HTERT RPE-1 (cell line): Measurements from ENCODE around the gene SLC38A3.

ENCODE experiments used
- in situ Hi-C: fragments of 300-500 bp; cut with MboI; formaldehyde crosslinking; loops from 4 replicates; pipeline ENCODE4 v1.14.3; 2020; ENCODE audit warnings: low sequenced_read_pairs

Gene SLC38A3

GRCh38 chr3:50190936-50191660 is 14.0 kb upstream of the SLC38A3 start, which contains the start of gene GNAT1:
Gene GNAT1, plus strand, starts transcription at chr3:50191610. Its CDS starts 116 bp downstream, at chr3:50191726.
- in situ Hi-C loops: no loop called here

DNA sequence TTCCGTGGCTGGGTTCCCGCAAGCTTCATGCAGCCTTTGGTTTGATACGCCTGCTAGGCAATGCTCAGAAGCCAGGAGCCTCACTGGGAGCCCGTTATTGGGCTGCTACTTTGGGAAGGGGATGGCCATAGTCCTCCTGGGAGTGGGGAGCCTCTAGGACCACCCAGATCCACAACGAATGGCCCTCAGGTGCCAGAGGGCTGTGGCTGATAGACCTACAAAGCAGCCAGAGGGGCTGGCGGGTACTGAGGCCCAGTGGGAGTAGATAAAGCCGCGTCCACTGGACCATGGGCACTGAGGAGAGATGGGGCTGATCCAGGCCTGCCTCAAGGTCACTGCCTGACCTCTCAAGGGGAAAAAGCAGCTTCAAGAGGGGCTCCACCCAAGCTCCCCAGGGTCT is 12.9 kb upstream of the SLC38A3 start:
- in situ Hi-C loops: no loop called here

DNA sequence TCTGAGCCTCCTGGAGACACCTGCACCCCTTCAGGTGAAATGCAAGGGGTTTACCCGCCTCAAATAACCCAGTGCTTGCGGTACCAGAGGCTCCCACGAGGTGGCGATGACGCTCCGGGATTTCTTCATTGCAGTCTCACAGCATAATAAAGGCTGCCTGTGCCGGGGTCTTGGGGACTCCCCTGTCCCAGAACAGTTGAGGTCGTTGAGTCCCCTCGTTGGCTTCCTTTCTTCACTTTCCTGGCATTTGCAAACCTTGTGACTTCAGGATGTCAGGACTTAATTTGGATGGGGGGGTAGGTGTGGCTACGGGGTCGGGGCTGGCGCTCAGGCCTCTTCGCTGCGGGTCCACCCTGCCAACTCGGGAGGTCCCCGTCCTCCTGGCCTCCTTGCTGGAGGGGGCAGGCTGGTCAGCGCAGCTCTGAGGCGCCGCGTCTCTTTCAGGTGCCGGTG is 12.4 kb upstream of the SLC38A3 start:
- in situ Hi-C loops: no loop called here

DNA sequence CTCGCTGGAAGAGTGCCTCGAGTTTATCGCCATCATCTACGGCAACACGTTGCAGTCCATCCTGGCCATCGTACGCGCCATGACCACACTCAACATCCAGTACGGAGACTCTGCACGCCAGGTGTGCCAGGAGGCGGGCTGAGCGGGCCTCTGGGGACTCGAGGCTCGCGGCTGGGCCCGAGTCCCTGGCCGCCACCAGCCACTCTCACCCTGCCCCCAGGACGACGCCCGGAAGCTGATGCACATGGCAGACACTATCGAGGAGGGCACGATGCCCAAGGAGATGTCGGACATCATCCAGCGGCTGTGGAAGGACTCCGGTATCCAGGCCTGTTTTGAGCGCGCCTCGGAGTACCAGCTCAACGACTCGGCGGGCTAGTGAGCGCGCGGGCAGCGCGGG is 11.8 kb upstream of the SLC38A3 start:
- in situ Hi-C loops: no loop called here

GRCh38 chr3:50193746-50194127 is 11.3 kb upstream of the SLC38A3 start:
- in situ Hi-C loops: no loop called here

DNA sequence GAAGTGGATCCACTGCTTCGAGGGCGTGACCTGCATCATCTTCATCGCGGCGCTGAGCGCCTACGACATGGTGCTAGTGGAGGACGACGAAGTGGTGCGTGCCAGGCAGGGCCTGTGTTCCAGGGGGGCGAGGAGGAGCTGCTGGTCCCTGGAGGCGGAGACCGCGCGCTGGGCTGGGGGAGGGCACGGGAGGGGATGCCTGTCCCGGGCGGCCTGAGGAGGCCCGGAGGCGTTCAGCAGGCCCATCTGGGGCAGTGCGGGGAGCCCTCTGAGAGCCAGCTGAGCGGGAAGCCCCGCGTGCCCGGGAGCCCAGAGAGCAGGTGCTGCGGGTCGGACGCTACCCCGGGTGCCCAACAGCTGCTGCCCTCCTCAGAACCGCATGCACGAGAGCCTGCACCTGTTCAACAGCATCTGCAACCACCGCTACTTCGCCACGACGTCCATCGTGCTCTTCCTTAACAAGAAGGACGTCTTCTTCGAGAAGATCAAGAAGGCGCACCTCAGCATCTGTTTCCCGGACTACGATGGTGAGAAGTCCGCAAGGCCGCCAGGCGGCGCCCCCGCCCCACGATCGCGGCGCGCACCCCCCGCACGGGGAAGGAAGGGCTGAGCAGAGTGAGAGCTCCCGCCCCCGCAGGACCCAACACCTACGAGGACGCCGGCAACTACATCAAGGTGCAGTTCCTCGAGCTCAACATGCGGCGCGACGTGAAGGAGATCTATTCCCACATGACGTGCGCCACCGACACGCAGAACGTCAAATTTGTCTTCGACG is 10.8 kb upstream of the SLC38A3 start:
- in situ Hi-C loops: no loop called here

DNA sequence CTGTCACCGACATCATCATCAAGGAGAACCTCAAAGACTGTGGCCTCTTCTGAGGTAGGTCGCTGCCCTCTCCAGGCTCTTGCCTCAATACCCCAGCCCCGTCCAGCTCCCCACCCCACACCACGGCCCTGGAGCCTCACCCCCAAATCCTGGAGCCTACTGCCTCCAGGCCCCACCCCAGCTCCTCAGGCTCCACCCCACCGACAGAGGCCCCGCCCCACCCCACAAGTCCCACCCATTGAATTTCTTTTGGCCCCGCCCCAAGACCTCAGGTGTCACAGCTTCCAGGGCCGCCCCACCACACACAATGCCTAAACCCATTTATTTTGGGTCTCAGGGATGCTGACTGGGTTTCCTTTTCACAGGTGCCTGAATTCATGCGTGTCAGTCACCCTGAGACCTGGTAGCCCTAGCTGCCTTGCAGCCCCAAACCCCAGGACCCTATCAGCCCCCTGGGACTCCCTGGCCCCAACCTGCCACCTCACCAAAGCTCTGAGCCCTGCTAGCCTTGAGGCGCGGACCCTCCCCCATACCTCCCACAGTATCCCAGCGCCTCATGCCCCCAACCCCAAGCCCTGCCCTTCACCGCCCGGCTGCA is 10.1 kb upstream of the SLC38A3 start:
- in situ Hi-C loops: no loop called here

GRCh38 chr3:50195501-50196252 is 9.4 kb upstream of the SLC38A3 start:
- in situ Hi-C loops: no loop called here

DNA sequence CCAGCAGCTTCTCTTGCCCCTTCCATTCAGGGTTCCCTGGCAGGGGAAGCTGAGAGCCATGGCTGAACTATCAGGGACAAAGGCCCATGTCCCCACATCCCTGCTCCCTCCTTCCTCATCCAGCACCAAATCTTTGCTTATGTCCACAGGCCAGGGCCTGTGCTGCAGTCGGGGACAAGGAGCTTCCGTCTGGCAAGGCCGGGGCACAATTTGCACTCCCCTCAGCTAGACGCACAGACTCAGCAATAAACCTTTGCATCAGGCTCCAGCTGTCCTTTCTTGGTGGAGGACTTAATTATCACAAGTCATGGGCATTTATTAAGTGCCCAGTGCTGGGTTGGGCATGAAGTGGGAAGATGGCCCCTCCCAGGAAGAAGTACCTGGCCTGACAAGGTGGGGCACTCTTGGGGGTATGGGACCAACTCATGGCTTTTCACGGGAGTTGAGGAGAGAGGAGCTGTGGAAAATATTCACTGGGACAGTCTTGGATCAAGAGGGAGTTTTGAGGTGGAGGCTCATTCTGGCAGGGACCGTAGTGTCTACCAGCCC is 8.7 kb upstream of the SLC38A3 start:
- in situ Hi-C loops: no loop called here

DNA sequence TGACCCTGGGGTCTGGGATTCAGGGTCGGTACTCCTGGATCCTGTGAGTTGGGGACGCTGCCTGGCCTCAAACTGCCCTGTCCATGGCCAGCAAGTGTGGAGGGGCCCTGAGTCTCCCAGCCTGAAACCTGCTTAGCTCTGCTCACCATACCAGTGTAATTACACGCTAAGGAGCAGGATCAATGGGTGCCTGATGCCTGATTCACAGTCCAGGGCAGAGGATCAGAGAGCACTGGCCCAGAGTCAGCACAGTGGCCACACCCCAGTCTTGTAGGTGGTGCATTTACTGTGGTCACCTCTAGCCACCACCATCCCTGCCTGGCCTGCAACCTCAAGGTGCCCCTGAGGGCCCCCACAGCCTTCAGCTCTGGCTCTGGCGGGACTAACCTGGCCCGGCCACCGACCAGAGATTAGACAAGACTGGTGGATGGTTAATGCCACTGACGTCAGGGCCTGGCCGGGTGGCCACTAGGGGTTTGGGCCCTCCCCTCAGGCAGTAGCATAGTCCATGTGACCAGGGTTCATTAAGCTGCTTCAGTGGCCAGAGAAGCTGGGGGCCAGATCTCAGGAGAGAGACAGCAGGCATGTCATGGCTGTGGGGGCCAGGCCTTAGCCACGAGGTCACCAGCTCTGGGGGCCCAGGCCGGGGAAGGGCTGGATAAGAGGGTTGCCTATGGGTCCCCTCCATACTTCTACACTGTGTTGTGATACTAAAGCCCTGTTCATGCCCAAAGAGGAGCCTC is 3.3 kb upstream of the SLC38A3 start:
- in situ Hi-C loops: no loop called here

GRCh38 chr3:50202353-50203112 is 2.5 kb upstream of the SLC38A3 start:
- in situ Hi-C loops: no loop called here

DNA sequence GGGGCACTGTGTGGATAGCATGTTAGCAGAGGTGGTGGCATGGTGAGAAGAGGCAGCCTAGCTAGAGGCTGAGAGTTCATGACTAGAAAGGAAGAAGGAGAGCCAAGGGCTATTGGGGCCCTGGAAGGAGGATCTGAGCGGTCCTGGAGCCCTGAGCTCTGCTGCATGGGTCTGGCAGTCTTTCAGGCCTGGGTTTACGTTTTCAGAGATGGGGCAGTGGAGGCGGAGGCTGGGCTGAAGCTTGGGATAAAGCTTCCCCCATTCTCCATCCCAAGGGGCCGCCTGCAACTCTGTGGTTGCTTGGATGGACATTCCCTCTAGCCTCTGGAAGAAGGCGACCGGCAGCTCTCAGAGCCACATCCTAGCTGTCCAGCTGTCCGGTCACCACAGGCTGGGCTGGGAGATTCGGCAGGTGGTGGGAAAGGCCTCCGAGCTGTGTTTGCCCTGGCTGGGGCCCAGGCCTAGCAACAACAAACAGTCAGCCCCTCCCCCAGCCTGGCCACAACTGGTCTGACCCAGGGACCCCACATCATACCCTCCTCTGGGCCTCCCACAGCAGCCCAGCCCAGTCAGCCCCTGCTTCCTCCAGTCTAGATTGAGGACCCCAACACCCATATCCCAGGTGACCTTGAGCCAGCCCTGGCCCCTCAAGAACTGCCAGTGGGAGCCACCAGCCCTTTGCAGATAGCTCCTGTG is 1.8 kb upstream of the SLC38A3 start:
- in situ Hi-C loops: no loop called here

- in situ Hi-C loops: no loop called here
Measured at GRCh38 chr3:50203809-50204803, 965 bp upstream of the SLC38A3 start.

GRCh38 chr3:50205413-50206276 is 574 bp downstream of the SLC38A3 start:
- in situ Hi-C loops: no loop called here

DNA sequence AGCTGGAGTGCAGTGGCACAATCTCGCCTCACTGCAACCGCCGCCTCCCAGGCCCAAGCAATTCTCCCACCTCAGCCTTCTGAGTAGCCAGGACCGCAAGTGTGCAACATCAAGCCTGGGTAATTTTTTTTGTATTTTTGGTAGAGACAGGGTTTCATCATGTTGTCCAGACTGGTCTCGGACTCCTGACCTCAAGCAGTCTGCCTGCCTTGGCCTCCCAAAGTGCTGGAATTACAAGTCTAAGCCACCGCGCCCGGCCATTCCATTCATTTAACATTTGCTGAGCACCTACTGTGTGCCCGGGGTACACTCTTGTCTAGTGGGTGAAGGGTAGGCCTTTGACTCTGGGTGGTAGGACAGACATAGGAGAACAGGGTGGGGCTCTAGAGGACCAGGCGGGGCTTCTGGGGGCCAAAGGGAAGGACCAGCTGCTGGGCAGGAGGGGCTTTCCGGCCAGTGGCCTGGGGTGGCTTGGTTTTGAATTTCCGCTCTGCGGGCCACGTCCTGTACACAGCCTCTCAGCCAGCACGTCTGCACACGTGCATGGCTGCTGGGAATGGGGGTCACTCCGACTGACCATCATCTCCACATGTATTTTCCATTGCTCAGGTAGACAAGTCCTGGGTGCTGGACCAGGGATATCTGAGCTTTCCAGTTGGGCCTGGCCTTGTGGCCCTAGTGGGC is 2.4 kb downstream of the SLC38A3 start:
- in situ Hi-C loops: no loop called here

GRCh38 chr3:50208677-50209344 is 3.7 kb downstream of the SLC38A3 start:
- in situ Hi-C loops: no loop called here
